ENCODE results near the gene VAV2. TPM values are rescaled to one million over a fixed set of nuclear protein-coding genes. Genes with fewer than 3 reads are reported as not detected.

The VAV2 gene
- total RNA-seq, 6 experiments from 2014 or later, result 17.6 to 24.5 (median 21.7) TPM

- no peaks in the 10 kb centered on the region for H3K36me3 Mint-ChIP-seq (ENCODE audit: low read depth)
- TF ChIP-seq, protein P1, sequence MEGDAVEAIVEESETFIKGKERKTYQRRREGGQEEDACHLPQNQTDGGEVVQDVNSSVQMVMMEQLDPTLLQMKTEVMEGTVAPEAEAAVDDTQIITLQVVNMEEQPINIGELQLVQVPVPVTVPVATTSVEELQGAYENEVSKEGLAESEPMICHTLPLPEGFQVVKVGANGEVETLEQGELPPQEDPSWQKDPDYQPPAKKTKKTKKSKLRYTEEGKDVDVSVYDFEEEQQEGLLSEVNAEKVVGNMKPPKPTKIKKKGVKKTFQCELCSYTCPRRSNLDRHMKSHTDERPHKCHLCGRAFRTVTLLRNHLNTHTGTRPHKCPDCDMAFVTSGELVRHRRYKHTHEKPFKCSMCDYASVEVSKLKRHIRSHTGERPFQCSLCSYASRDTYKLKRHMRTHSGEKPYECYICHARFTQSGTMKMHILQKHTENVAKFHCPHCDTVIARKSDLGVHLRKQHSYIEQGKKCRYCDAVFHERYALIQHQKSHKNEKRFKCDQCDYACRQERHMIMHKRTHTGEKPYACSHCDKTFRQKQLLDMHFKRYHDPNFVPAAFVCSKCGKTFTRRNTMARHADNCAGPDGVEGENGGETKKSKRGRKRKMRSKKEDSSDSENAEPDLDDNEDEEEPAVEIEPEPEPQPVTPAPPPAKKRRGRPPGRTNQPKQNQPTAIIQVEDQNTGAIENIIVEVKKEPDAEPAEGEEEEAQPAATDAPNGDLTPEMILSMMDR (IDR thresholded peaks at IDR 0.05), result no peak
Measured at GRCh38 chr9:133850161-133850560, 142.0 kb downstream of the VAV2 start.

DNA sequence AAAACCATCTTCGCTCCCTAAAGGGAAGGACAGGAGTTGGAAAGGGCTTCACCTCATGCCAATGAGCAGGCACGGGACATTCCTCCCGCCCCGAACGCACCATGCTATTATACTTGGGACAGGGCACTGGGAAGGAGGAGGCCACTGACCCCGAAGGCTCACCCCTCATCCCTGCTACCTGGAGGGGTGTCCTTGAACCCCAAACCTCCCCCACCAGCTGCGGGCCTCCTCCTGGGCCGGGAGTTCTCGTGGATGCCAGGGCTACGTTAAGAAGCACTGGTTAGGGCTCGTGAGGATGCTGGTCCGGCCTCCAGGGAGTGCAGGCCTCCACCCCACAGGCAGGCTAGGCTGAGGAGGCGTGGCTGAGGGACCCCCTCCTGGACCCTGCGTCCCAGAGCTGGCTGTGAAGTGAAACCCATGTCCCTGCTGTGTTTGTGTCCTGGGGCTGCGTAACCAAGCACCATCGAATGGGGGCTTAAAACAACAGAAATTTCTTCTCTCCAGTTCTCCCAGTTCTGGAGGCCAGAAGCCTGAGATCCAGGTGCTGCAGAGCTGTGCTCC, 142.9 kb downstream of the VAV2 start:
- Mint-ChIP-seq H3K27ac (no peak overlapping the region), H3K4me1 (ENCODE audit: low read depth) (no peaks in the 10 kb centered on the region)

More at GRCh38 chr9:133850161-133850560, 142.0 kb downstream of the VAV2 start:
- no peaks in the 10 kb centered on the region for H3K4me1 Mint-ChIP-seq (ENCODE audit: low read depth)
- no peaks in the 10 kb centered on the region for H3K9me3 Mint-ChIP-seq
- no peak overlapping the region for H3K4me3 Mint-ChIP-seq
- no peak overlapping the region for H3K27ac Mint-ChIP-seq
- no peaks in the 10 kb centered on the region; the same call in 1 of the 2 replicates for H3K27me3 Mint-ChIP-seq (ENCODE audit: insufficient read depth)
- no peak for DNase-seq

GRCh38 chr9:133848471-133849109, 143.5 kb downstream of the VAV2 start:
- DNase-seq, result no peak
- Mint-ChIP-seq H3K27ac (no peak overlapping the region), H3K27me3 (ENCODE audit: insufficient read depth) (no peaks in the 10 kb centered on the region; the same call in 1 of the 2 replicates), H3K4me3 (no peak overlapping the region), H3K9me3 (no peaks in the 10 kb centered on the region), H3K4me1 (ENCODE audit: low read depth) (no peaks in the 10 kb centered on the region), H3K36me3 (ENCODE audit: low read depth) (no peaks in the 10 kb centered on the region)
- TF ChIP-seq, protein P1 (IDR thresholded peaks at IDR 0.05), result no peak

More for the DNA sequence above, 142.9 kb downstream of the VAV2 start:
- Mint-ChIP-seq H3K4me3 (no peak overlapping the region), H3K9me3 (no peaks in the 10 kb centered on the region), H3K36me3 (ENCODE audit: low read depth) (no peaks in the 10 kb centered on the region), H3K27me3 (ENCODE audit: insufficient read depth) (no peaks in the 10 kb centered on the region; the same call in 1 of the 2 replicates)
- TF ChIP-seq, protein P1 (IDR thresholded peaks at IDR 0.05), result no peak
- DNase-seq, result no peak

GRCh38 chr9:133846483-133847090, 145.5 kb downstream of the VAV2 start:
- Mint-ChIP-seq H3K27ac (no peak overlapping the region), H3K4me1 (ENCODE audit: low read depth) (no peaks in the 10 kb centered on the region), H3K27me3 (ENCODE audit: insufficient read depth) (no peaks in the 10 kb centered on the region; the same call in 1 of the 2 replicates), H3K9me3 (no peaks in the 10 kb centered on the region), H3K4me3 (no peak overlapping the region), H3K36me3 (ENCODE audit: low read depth) (no peaks in the 10 kb centered on the region)
- no peak for DNase-seq
- TF ChIP-seq, protein P1 (IDR thresholded peaks at IDR 0.05), result no peak

- no peak for DNase-seq
- Mint-ChIP-seq H3K4me1 (ENCODE audit: low read depth) (no peaks in the 10 kb centered on the region), H3K9me3 (no peaks in the 10 kb centered on the region), H3K27me3 (ENCODE audit: insufficient read depth) (no peaks in the 10 kb centered on the region; the same call in 1 of the 2 replicates), H3K27ac (peak overlapping the region; percentile 53; the same call in 1 of the 2 replicates), H3K4me3 (no peak overlapping the region), H3K36me3 (ENCODE audit: low read depth) (no peaks in the 10 kb centered on the region)
- TF ChIP-seq, protein P1 (IDR thresholded peaks at IDR 0.05), result no peak
Measured at GRCh38 chr9:133845440-133845839, 146.7 kb downstream of the VAV2 start.
